Posterior cingulate gyrus (tissue), 11 donors: ENCODE data around the gene AFG1L.
"Not testable (repeated sequence)": the region's sequence is repeated elsewhere in the genome, so short reads cannot be mapped to it uniquely, and the experiment has no call there.

Experiments used
- DNase-seq, 10 donors: peaks; one replicate each; pipeline versions ENCODE4 v3.0.0 to v3.0.0-alpha.2; 2020 to 2021; ENCODE audit warnings: mixed read lengths in 3 of 10
- intact Hi-C: fragments of 100-400 bp; cut with DNase I; formaldehyde crosslinking; loops from one replicate; pipeline ENCODE4 v1.15.1; 2023

AFG1L gene

DNA sequence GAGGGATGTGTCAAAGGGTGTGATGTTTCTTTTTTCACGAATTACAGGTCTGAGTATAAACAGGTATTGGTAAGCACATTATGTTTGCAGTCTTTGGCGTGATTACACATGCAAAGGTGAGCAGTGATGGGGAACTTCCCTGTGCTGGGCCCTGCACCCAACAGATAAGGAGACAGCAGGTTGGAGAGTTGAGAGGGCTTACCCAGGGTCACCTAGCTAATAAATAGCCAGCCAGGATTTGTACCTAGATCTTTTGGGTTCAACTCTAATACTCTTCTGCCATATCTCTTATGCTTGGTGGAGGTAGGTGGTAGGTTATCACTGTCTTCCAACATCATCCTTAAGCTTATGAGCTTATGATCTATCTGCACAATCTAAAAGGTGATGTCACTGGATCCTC, 46.5 kb downstream of the AFG1L start:
- intact Hi-C loops, result no loop called here
- DNase-seq, result no peak

DNA sequence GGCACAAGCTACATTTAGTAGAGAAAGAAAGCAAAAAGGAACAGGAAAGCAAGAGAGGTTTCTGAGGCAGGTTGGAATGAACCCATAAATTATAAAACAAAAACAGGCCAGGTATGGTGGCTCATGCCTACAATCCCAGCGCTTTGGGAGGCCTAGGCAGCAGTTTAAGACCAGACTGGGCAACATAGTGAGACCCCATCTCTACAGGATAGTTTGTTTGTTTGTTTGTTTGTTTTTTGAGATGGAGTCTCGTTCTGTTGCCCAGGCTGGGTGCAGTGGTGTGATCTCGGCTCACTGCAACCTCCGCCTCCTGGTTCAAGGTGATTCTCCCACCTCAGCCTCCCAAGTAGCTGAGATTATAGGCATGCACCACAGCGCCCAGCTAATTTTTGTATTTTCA, 49.0 kb downstream of the AFG1L start:
- no peak for DNase-seq
- intact Hi-C loops, result no loop called here

DNA sequence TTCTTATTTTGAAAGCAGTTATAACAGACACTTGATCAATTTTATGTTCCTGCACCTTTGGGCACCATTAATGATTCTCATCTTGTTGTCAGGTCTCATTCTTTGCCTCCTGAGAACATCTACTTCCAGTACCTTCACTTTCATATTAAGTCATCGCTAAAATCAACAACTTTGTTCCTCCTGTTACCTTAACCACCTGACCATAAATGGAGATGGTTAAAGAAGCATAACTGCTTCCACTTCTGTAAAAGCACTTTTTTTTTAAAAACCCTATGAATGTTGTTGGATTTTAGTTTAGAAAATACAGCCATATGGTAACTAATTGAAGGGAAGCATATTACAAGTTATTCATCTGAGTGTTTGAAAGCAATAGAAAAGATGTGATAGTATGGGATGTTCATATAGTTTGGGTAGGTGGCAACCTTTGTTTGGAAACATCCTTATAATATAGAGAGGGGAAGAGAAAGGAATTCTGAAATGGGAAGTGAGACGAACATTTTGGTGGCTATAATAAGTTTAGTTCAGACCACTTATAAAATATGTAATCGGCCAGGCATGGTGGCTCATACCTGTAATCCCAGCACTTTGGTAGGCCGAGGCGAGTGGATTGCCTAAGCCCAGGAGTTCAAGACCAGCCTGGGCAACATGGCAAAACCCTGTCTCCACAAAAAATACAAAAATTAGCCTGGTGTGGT, 53.9 kb downstream of the AFG1L start:
- intact Hi-C loops, result no loop called here

DNA sequence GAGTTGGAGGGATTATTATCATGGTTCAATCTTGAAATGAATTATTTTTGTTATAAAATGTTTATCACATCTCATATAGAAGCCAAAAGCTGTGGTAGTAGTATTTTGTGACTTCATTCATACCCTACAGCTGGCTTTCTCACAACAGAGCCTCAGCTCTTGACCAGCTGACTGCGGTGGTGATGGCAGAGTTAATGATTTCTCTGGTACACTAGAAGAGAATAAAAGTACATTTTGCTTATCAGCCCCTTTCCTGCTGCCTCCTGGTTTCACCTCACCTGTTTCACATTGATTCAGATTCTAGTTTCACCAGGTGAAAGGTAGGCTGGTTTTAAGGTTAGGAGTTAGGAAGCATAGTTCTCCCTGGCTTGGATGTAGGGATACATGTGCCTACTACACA, 55.7 kb downstream of the AFG1L start:
- no peak for DNase-seq
- intact Hi-C loops, result no loop called here

More for the DNA sequence above, 53.9 kb downstream of the AFG1L start:
- DNase-seq, result no peak

DNA sequence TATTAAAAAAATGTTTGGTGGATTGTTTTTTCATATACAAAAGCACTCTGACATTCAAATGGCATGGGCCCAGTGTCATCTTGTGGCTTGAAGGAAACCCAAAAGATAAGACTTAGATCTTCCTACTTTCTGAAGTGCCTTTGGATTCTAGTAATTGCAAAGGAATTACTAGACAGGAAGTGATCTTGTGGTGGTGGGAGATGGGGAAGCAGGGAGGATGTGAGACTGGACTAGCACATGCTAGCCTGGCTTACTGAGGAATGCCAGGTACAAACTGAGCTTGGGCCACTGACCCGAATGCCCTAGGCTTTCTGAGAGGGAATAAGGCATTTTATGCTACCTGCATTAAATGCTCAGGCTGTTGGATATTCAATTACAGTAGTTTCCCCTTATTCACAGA, 59.0 kb downstream of the AFG1L start:
- intact Hi-C loops, result no loop called here
- DNase-seq, result no peak

DNA sequence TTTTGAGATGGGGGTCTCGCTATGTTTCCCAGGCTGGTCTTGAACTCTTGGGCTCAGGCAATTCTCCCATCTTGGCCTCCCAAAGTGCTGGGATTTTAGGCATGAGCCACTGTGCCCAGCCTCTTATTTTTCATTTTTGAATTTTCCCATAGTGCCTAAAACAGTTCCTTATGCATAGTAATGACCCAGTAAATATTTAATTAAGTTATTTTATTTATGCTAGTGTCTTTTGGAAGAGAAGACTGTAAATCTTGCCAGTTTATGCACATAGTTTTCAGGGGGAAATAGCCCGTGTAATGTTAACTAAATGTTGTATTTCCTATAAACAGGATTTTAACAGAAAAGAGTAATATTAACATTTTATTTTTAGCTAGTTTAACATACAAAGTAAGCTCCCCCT, 60.3 kb downstream of the AFG1L start:
- DNase-seq, result no peak
- intact Hi-C loops, result no loop called here

DNA sequence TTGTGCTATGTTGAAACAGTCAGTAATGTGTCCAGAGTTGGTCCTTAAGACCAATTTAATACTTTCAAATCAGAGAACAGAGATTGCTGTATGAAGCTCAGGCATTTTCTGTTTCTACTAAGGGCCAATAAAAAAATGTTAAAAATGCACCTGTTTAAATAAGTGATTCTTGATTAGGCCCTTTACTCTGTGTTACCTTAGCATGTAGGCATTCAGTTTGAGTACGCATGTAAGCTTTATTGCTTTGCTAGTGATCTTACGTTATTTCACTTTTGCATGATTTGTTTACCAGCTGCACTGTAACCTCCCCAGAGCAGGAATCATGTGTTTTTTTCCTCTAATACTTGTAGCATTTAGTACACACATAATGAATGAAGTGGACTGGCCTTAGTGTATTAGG, 61.0 kb downstream of the AFG1L start:
- intact Hi-C loops, result no loop called here
- DNase-seq, result no peak

DNA sequence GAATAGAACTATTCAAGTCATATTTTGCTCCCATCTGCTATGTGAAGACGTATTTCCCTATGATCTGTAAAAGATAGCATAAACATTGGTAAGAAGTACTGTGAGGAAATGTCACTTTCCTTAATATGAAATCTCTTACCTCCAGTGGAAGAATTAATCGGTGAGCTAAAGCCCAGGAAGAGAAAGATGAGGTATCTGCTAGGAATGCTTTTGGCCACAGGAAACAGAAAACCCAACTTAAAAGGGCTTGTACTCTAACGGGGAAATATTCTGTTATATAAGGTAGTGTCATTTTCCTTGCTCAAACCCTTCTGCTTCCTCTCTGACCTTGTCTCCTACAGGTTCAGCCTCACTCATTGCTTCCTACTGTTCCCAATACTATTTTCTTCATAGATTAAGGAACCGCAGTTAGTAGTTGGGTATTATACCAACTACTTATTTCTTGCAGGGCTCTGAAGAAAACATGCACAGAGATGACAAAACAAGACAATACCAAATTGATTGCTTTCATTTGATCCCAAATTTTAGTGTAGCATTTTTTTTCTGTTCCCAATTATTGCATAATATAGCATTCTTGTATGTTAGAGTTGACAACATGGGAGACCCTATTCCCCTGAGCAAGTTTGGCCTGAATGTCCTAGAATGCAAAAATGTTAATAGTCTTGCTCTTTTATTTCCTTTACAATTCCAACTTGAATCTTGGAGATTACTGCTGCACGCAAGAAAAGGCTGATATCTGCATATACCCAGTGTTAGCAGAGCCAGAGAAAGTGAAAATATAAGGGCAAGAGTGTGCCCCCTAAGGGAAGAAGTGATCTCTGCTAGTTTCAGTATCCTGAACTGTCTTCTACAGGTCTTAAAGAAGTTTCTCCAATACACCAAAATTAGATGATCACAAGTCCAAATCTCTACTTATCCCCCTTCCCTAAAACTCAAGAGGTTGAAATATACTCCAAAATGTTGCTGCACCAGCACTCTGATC, 65.3 kb downstream of the AFG1L start:
- no peak for DNase-seq
- intact Hi-C loops, result no loop called here

DNA sequence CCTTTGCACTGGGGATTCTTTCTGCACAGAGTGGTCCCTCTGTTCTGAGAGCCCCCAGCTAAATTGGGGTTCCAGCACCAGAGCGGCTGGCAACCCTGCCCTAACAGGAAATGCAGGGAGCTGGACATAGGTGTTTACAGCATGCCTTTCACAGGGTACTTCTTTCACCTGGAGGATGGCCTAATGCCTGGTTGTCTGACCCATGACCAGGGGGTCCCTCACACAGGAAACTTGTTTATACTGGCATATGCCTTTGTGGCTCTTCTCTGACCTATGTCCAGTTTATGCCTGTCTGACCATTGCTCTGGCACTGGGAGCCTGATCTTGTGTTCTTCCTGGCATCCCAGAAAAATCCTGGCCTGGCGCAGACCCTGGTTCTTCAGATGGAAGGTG, 66.1 kb downstream of the AFG1L start:
- intact Hi-C loops, result no loop called here
- no peak for DNase-seq

DNA sequence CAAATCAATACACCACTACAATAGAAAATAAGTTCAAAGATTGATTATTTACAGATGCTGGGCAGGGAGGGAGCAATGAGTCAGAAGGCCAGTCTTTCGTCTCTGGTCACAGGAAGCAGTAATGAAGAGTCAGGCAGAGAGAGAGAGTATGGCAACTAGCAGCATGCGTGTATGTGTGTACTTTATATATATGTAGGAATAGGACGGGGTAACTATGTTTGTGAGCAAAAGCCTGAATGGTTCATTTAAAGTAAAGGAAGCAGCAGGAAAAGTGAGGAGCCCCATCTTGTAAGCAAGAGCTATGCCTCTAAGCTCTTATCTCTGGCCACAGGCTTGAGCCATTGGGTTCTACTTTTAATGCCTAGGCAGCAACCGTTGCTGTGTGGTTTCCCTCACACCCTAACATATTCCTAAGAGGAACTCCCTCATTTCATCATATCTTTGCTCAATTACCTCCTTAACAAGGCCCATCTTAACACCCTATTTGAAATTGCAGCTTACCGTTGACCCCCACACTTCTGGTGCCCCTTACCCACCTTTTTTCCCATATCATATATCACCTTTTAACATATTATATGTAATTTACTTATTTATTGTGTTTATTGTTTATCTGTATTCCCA, 66.6 kb downstream of the AFG1L start:
- DNase-seq, result no peak
- intact Hi-C loops, result no loop called here

DNA sequence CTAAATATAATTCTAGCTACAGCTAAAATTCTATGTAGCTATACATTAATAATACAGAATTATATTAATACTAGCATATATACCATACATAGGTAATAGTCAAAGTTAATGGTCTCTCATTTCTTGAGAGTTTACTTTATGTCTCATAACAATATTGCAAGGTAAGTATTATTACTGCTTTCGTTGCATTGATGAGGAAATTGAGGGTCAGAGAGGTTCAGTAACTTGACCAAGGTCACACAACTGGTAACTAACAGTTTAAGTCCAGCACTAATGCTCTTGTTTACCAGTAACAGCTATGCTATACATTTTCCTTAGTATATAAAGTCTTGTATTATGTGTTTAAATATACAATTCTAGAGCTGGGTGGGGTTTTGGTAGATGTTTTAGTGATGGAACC, 67.6 kb downstream of the AFG1L start:
- intact Hi-C loops, result no loop called here
- no peak for DNase-seq

DNA sequence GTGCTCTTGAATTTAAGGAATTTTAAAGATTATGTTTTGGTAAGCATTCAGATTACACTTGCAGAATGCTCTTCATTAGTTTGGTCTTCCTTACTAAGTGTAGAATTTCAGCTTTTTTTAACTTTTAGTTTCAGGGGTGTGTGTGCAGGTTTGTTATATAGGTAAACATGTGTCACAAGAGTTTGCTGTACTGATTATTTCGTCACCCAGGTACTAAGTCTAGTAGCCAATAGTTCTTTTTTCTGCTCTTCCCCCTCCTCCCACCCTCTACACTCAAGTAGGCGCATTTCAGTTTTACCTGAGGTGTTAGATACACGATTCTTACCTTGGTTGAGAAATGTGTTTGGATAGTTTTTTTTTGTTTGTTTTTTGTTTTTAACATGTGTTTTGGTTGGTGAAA, 68.3 kb downstream of the AFG1L start:
- DNase-seq, result no peak
- intact Hi-C loops, result no loop called here

DNA sequence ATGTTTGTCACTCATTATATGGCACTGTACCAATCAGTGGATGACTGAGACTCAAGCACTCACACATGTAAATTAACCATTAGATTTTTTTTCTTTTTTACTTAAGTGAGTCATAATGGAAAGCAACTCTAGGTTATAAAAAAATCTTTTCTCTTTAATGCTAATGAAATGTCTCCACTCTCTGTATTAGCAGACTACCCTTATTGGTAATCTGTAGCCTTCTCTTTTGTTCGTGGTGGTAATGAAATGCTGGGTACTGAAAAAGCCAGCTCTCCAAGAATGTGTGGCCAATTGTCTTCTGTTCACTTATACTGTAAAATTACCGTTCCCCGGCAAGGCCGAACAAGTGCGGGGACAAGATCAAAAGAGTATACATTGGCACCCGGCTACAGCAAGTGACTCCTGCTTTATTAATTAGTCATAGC, 69.0 kb downstream of the AFG1L start:
- intact Hi-C loops, result no loop called here
- DNase-seq, result no peak

DNA sequence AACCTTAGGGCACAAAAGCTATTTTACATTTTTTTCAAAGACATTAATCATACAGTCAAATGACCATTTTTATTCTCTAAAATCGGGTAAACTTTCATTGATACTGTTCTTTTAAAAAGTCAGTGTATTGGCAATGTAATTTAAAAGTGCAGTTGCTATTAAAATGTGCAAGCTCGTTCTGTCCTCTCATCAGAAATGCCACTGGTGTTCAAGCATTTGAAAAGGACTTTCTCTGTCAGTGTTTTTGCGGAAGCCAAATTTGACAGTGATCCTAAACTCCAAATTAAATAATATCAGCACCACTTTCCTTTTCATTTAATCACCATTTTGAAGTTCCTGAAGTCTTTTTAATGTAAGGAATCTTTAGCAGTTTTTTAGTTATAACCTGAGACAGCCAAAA, 69.6 kb downstream of the AFG1L start:
- intact Hi-C loops, result no loop called here
- DNase-seq, result no peak

DNA sequence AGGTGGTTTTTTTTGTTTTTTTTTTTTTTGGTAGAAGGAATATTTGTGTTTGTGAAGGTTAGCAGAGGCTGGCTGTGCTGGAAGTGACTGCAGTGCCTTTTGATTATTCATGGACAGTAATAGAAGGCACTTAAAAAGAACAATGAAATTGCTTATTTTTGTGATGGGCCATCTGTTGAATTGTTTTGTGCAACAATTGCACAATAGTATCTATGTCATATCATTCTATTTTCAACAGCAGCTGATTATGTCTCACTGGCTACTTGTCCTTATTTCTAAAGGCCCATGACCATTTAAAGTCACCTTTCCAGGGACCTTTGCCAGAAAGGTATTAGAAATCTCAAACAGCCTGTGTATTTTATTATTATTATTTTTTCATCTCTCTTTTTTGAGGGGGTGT, 70.6 kb downstream of the AFG1L start:
- intact Hi-C loops, result no loop called here
- DNase-seq, result no peak

DNA sequence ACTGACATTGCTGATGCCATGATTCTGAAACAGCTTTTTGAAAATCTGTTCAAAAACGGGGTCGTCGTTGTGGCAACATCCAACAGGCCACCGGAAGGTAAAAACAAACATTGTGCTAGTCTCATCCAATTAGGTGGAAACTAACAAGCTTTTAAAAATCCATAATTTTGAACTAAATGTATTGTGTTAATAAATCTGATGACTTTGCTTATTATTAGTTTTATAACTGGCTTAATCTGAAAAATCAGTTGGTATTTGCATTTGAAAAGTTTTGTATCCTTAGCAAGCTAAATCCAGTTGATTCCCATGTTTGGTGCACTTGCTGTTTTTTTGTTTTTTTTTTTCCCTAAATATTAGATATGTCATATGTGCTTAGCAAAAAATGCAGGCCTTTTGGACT, 71.4 kb downstream of the AFG1L start:
- DNase-seq, result no peak
- intact Hi-C loops, result no loop called here

DNA sequence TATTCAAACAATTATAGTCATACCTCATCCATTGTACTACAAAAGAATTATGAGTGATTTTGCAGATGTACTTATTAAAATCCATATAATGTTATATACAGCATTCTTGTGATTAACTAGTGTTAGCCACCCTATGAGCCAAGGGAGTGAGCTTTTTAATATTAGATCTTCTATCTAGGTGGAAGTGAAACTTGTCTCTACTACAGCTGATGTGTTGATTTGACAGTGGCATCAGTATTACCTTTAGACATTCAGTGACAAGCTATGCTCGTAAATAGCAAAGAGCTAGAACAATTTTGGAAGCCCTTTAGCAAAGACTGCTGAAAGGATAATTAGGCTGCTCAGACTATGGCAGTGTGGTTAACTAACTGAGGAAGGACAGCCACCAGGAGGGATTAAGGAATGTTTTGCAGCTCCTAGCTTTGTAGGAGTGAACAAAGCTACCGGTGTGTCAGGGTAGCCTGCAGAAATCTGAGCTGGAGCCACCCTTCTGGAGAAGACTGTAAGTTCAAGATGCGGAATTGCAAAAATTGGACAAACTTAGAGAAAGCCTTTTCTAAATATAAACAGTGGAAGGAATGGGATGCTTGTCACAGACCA, 73.7 kb downstream of the AFG1L start:
- no peak for DNase-seq
- intact Hi-C loops, result no loop called here

DNA sequence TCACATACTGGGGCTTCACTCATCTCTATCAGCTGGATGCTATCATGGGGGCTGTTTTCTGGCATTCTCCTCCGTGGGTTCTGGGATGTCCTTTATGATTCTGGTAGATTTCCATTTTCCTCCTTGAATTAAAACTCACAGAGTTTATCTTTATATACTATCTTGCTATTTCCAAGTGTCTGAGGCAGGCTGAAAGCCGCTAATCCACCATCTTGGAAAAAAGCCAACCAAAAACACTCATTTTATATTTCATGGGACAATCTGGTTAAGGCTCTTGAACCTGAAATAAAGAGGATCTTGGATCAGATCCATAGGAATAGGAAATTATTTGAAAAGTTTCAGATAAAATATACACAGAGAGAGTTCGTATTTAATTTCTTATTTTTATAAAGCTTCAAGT, 86.0 kb downstream of the AFG1L start:
- intact Hi-C loops, result no loop called here
- DNase-seq, result no peak

DNA sequence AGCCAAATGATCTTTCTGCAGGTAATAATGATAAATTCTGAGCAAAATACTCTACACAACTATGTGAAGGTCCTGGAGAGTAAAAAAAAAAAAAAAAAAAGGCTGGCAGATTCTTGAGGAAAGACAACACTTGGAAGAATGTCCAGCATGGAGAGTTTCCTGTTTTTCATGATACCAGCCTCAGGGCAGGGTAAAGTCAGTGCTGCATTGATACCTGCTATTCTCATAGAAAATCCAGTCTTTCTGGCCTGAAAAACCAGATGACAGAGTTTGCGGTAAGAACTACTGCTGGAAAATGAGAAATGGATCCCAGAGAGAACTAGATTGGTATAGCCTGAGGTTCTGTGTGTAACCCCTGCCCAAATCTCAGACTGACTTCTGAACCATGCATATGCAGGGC, 89.1 kb downstream of the AFG1L start:
- DNase-seq, result no peak
- intact Hi-C loops, result no loop called here

DNA sequence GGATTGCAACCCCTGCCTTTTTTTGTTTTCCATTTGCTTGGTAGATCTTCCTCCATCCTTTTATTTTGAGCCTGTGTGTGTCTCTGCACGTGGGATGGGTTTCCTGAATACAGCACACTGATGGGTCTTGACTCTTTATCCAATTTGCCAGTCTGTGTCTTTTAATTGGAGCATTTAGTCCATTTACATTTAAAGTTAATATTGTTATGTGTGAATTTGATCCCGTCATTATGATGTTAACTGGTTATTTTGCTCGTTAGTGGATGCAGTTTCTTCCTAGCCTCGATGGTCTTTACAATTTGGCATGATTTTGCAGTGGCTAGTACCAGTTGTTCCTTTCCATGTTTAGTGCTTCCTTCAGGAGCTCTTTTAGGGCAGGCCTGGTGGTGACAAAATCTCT, 94.3 kb downstream of the AFG1L start:
- DNase-seq, intact Hi-C loops: not testable (repeated sequence)

DNA sequence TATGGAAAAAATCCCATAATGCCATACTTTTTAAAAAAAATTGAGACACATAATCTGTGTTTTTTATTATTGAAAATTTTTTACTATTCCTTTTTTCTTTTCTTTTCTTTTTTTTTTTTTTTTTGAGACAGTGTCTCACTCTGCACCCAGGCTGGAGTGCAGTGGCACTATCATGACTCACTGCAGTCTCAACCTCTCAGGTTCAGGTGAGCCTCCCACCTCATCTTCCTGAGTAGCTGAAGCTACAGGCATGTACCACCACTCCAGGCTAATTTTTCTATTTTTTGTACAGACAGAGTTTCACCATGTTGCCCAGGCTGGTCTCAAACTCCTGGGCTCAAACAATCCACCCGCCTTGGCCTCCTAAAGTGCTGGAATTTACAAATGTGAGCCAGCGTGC, 100.4 kb downstream of the AFG1L start:
- intact Hi-C loops, result no loop called here
- DNase-seq, result peak in 1 of 10 donors; percentile 26
